DND-41 (cell line): ENCODE measurements around the gene PCDHGA6.

Source experiments
- ATAC-seq: fragments of 200-7000 bp; cut with Tn5 transposase; 3 replicates; pipeline ENCODE4 v1.9.1; 2021; ENCODE audit warnings: low read depth; ENCODE audit not compliant: insufficient read depth
- DNase-seq: peaks from one replicate; pipeline ENCODE4 v3.0.0-alpha.2; 2020
- H2AFZ ChIP-seq: 2 replicates; pipeline ENCODE4 v1.6.0; 2012; ENCODE audit warnings: low read depth, low read length
- H3K27ac ChIP-seq: 2 replicates; pipeline ENCODE4 v1.5.1; 2012; ENCODE audit warnings: low read length, inconsistent platforms
- H3K27me3 ChIP-seq: fragments of 200-600 bp; sonication (generic); 2 replicates; pipeline ENCODE4 v1.6.0; 2012; ENCODE audit warnings: low read length, mild to moderate bottlenecking, inconsistent platforms; ENCODE audit not compliant: insufficient read depth, poor library complexity
- H3K36me3 ChIP-seq: 2 replicates; pipeline ENCODE4 v1.5.1; 2012; ENCODE audit warnings: low read length, inconsistent platforms; ENCODE audit not compliant: insufficient read depth
- H3K4me1 ChIP-seq: 2 replicates; pipeline ENCODE4 v1.5.1; 2012; ENCODE audit warnings: mild to moderate bottlenecking, low read length; ENCODE audit not compliant: insufficient read depth
- H3K4me2 ChIP-seq: 2 replicates; pipeline ENCODE4 v1.6.0; 2012; ENCODE audit warnings: mild to moderate bottlenecking, moderate library complexity, low read length, inconsistent platforms; ENCODE audit not compliant: insufficient read depth
- H3K4me3 ChIP-seq, 2 experiments: fragments of 200-600 bp in 1 of 2; shearing (Covaris generic) in 1 of 2; 2 replicates each; pipeline ENCODE4 v1.5.1; 2012 to 2016; ENCODE audit warnings: inconsistent platforms in 2 of 2, low read length in 2 of 2, mild to moderate bottlenecking in 2 of 2, low read depth in 1 of 2, moderate library complexity in 1 of 2
- H3K79me2 ChIP-seq: 2 replicates; pipeline ENCODE4 v1.6.0; 2012; ENCODE audit warnings: low read length, inconsistent platforms; ENCODE audit not compliant: insufficient read depth
- H3K9ac ChIP-seq: 2 replicates; pipeline ENCODE4 v1.6.0; 2012; ENCODE audit warnings: low read depth, mild to moderate bottlenecking, inconsistent platforms, low read length, moderate library complexity
- H3K9me3 ChIP-seq: 2 replicates; pipeline ENCODE4 v1.5.1; 2012; ENCODE audit warnings: low read length, moderate library complexity, mild to moderate bottlenecking, inconsistent platforms; ENCODE audit not compliant: insufficient read depth, severe bottlenecking
- H4K20me1 ChIP-seq: 2 replicates; pipeline ENCODE4 v1.6.0; 2012; ENCODE audit warnings: low read length; ENCODE audit not compliant: insufficient read depth
- CTCF ChIP-seq: IDR thresholded peaks from 2 replicates; pipeline ENCODE4 v1.5.1; 2012; ENCODE audit warnings: borderline replicate concordance, low read length, moderate library complexity, mild to moderate bottlenecking; ENCODE audit not compliant: poor library complexity, severe bottlenecking; ENCODE audit errors: extremely low read depth
- EZH2 ChIP-seq: IDR thresholded peaks from 3 replicates; pipeline ENCODE4 v1.6.1; 2012; ENCODE audit warnings: borderline replicate concordance, low read depth, mild to moderate bottlenecking, moderate library complexity, low read length, inconsistent platforms; ENCODE audit not compliant: severe bottlenecking

The PCDHGA6 gene

GRCh38 chr5:141342773-141343172 lies 30.9 kb upstream of the PCDHGA6 start:
- Histone ChIP-seq H3K79me2 (no peaks in the 10 kb centered on the region), H3K27ac (no peak overlapping the region), H3K36me3 (no peaks in the 10 kb centered on the region), H3K9ac (no peak overlapping the region), H2AFZ (no peak overlapping the region), H3K4me1 (no peaks in the 10 kb centered on the region), H4K20me1 (no peaks in the 10 kb centered on the region), H3K27me3 (no peaks in the 10 kb centered on the region), H3K4me2 (no peak overlapping the region), H3K4me3 (no peak overlapping the region), H3K9me3 (no peaks in the 10 kb centered on the region)
- ATAC-seq (no peak), DNase-seq (no peak)
- no peak for TF ChIP-seq EZH2
- TF ChIP-seq CTCF, result no peak

DNA sequence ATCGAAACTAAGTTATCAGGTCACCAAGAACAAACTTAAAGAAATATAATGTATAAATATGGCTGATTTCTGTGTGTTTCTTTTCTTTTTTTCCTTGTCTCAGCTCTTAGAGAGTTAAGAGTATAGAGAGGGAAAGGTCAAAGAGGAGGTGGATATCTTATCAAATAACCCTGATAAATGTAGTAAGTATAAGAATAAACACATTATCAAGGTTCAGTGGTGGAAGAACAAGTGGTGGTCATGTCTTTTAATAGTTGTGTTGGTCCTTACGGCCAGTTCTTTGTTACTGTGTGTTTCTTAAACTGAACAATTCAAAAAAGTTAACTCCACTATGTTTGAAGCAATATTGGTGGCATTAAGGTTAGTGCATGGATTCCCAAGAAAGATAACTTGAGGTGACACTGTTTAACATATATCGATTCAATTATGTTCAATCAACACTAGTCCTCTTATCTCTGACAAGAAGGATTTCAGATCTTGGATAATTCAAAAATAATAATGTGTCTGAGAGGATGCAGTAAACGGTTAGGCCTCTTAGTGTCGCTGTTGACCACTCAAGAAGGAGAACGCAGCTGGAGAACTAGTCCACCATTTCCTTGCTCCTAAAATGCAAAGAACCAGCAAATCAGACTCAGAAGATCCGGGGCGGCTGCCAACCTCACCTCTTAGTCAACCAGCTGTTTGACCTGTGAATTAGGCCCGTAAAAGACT lies 30.3 kb upstream of the PCDHGA6 start, which contains the start of gene PCDHGA3:
Gene PCDHGA3 (plus strand): TSS at position 588 of the 711 bp plus-strand sequence. CDS start 205 bp downstream, outside the sequence.
- Histone ChIP-seq H3K4me1 (no peaks in the 10 kb centered on the region), H3K9me3 (no peaks in the 10 kb centered on the region), H3K4me3 (no peak within 1 kb of the TSS), H3K79me2 (no peaks in the 10 kb centered on the region), H3K36me3 (no peaks in the 10 kb centered on the region), H3K4me2 (no peak within 1 kb of the TSS), H2AFZ (no peak within 1 kb of the TSS), H3K27me3 (no peaks in the 10 kb centered on the region), H3K27ac (no peak within 1 kb of the TSS), H4K20me1 (no peaks in the 10 kb centered on the region), H3K9ac (no peak within 1 kb of the TSS)
- DNase-seq (no peak), ATAC-seq (no peak)
- peak; percentile 18 for TF ChIP-seq CTCF
- no peak for TF ChIP-seq EZH2

DNA sequence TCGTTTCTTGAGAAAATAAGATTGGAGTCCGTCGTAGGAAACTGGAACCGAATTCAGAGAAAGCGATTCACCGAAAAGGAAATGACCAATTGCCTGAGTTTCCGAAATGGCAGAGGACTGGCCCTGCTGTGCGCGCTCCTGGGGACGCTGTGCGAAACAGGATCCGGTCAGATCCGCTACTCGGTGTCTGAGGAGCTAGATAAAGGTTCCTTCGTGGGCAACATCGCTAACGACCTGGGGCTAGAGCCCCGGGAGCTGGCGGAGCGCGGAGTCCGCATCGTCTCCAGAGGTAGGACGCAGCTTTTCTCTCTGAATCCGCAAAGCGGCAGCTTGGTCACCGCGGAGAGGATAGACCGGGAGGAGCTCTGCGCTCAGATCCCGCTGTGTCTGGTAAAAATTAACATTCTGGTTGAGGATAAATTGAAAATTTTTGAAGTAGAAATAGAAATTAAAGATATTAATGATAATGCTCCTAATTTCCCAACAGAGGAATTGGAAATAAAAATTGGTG lies 29.7 kb upstream of the PCDHGA6 start:
- TF ChIP-seq CTCF, result no peak
- TF ChIP-seq EZH2, result no peak
- Histone ChIP-seq H3K4me3 (no peak overlapping the region), H3K36me3 (no peaks in the 10 kb centered on the region), H3K27me3 (no peaks in the 10 kb centered on the region), H2AFZ (no peak overlapping the region), H3K27ac (no peak overlapping the region), H3K4me1 (no peaks in the 10 kb centered on the region), H3K4me2 (no peak overlapping the region), H3K9ac (no peak overlapping the region), H3K79me2 (no peaks in the 10 kb centered on the region), H4K20me1 (no peaks in the 10 kb centered on the region), H3K9me3 (no peaks in the 10 kb centered on the region)
- DNase-seq, result no peak
- ATAC-seq, result no peak
